Right atrium auricular region (tissue), 2 donors: ENCODE data around the gene PTPRN2. TPM values are rescaled to one million over a fixed set of nuclear protein-coding genes. Genes with fewer than 3 reads are reported as not detected.

Experiments used
- DNase-seq: peaks from one replicate; pipeline ENCODE4 v3.0.0-alpha.2; 2019; ENCODE audit warnings: low spot score
- H3K27ac ChIP-seq, 2 donors: fragments of 200-600 bp; sonication (generic); 1 replicate in 1 of 2; 2 replicates in 1 of 2; pipeline ENCODE4 v1.5.1; 2016 to 2019
- H3K27me3 ChIP-seq, 2 donors: fragments of 200-600 bp; sonication (generic); one replicate each; pipeline versions ENCODE4 v1.5.1 to v1.6.0; 2017 to 2019
- H3K36me3 ChIP-seq: fragments of 200-600 bp; sonication (generic); one replicate; pipeline ENCODE4 v1.5.1; 2016
- H3K4me1 ChIP-seq, 2 donors: fragments of 200-600 bp; sonication (generic); one replicate each; pipeline versions ENCODE4 v1.5.1 to v1.6.0; 2017 to 2019
- H3K4me3 ChIP-seq, 2 donors: fragments of 200-600 bp; sonication (generic); 1 replicate in 1 of 2; 2 replicates in 1 of 2; pipeline ENCODE4 v1.5.1; 2017 to 2019; ENCODE audit warnings: mild to moderate bottlenecking in 1 of 2, moderate library complexity in 1 of 2
- H3K9me3 ChIP-seq, 2 donors: fragments of 200-600 bp; sonication (generic); one replicate each; pipeline ENCODE4 v1.5.1; 2019
- CTCF ChIP-seq, 2 donors: fragments of 200-600 bp; sonication (generic); IDR thresholded peaks; one replicate each; pipeline ENCODE4 v1.5.1; 2019; ENCODE audit warnings: antibody characterized with exemption in 2 of 2
- total RNA-seq, 2 donors: library from RNA; depleted of rRNA; stranded (reverse); fragments of >200 nt; gene quantifications; one replicate each; pipeline ENCODE4 v1.1.0, GENCODE V29; 2016

PTPRN2 gene
- total RNA-seq, 2 donors from 2014 or later: 2.6 to 2.7 TPM

DNA sequence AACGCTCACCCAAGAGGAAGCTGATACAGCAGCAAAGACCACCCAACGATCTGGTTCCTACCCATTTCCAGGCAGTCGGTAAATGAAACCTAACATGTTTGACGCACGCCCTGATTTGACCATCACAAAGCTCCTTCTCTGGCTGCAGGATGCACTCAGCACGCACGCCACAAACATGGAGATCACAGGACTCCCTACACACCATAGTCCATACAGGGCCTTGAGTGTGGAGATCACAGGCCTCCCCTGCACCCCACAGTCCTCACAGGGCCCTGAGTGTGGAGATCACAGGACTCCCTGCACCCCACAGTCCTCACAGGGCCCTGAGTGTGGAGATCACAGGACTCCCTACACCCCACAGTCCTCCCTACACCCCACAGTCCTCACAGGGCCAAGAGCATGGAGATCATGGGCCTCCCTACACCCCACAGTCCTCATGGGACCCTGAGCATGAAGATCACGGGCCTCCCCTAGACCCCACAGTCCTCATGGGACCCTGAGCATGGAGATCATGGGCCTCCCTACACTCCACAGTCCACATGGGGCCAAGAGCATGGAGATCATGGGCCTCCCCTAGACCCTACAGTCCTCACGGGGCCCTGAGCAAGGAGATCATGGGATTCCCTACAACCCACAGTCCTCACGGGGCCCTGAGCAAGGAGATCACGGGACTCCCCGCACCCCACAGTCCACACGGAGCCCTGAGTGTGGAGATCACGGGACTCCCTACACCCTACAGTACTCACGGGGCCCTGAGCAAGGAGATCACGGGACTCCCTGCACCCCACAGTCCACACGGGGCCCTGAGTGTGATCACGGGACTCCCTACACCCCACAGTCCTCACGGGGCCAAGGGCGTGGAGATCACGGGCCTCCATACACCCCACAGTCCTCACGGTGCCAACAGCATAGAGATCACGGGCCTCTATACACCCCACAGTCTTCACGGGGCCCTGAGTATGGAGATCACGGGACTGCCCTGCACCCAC, 841.6 kb downstream of the PTPRN2 start:
- TF ChIP-seq CTCF (IDR thresholded peaks at IDR 0.05): no peak
- DNase-seq: no peak
- Histone ChIP-seq H3K27ac (no peak overlapping the region), H3K4me3 (no peak overlapping the region), H3K27me3 (no peaks in the 10 kb centered on the region), H3K36me3 (no peaks in the 10 kb centered on the region), H3K9me3 (no peaks in the 10 kb centered on the region), H3K4me1 (no peaks in the 10 kb centered on the region)

DNA sequence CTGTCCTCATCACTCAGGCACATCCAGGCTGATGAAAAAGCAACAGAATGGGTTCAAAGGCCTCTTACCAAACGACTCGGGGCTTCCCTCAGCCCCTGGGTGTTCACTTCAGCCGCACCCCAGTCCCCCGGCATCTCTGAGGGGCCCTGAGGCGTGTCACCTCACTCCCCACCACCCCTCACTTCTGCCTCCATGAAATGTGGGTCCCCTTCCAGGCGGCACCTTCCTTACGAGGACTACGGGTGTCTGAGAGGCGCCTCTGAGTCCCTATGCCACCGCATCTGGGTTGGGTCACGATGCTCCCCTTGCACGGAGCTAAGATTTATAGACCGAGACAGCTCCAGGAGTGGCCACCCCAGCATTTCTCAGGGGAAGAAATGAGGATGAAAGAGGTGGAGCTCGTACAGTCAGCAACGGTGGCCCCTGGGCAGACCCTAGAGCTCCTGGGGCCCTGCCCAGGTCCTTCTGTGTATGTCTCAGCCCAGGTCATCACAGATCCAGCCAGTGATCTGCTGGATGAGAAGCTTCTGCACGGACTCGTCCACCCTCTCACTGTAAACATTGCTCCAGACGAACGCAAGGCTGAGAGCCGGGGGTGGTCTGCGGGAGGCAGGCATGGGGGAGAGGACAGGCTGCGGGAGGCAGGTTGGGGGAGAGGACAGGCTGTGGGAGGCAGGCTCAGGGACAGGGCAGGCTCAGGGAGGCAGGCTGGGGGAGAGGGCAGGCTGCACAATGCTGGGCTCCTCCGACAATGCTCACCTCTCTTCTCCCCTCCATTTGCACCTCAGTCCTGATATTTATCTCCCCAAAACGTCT, 842.6 kb downstream of the PTPRN2 start:
- TF ChIP-seq CTCF (IDR thresholded peaks at IDR 0.05): no peak
- H3K9me3 ChIP-seq: no peaks in the 10 kb centered on the region
- no peak overlapping the region for H3K4me3 ChIP-seq
- H3K36me3 ChIP-seq: no peaks in the 10 kb centered on the region
- H3K27ac ChIP-seq: no peak overlapping the region
- no peak for DNase-seq
- H3K27me3 ChIP-seq: no peaks in the 10 kb centered on the region
- no peaks in the 10 kb centered on the region for H3K4me1 ChIP-seq

DNA sequence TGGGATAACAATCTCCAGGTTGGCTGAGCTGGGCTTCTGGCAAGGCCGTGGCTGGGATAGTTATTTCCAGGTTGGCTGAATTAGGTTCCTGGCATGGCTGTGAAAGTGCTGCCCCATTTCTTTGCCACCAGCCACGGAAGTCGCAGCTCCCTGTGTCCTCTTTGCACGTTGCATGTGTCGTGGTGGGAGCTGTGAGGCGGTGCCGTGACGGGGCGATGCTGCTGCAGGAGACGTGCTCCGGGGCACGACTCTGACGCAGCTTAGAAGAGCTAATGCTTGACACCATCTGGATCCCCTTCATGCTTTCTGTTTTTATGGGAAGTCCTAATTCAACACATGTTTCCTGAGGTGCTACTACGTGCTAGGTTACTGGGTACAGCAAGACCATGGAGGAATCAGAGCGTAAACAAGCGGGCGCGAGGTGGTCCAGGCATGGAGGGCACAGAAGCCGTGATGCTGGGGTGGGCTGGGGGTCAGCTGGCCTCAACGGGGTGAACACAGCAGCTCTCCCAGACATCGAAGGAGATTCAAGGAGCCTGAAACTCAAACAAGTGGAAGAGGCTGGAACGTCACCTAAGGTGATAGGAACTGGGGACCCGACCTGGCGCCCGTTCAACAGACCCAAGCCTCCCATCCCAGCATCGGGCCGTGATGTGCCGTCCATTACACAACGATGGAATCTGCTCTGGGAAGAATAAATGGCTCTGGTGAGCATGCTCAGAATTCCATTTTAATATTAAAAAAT, 843.7 kb downstream of the PTPRN2 start:
- Histone ChIP-seq H3K4me1 (no peaks in the 10 kb centered on the region), H3K36me3 (no peaks in the 10 kb centered on the region), H3K9me3 (no peaks in the 10 kb centered on the region), H3K27ac (no peak overlapping the region), H3K27me3 (no peaks in the 10 kb centered on the region), H3K4me3 (no peak overlapping the region)
- DNase-seq: no peak
- no peak for TF ChIP-seq CTCF (IDR thresholded peaks at IDR 0.05)

DNA sequence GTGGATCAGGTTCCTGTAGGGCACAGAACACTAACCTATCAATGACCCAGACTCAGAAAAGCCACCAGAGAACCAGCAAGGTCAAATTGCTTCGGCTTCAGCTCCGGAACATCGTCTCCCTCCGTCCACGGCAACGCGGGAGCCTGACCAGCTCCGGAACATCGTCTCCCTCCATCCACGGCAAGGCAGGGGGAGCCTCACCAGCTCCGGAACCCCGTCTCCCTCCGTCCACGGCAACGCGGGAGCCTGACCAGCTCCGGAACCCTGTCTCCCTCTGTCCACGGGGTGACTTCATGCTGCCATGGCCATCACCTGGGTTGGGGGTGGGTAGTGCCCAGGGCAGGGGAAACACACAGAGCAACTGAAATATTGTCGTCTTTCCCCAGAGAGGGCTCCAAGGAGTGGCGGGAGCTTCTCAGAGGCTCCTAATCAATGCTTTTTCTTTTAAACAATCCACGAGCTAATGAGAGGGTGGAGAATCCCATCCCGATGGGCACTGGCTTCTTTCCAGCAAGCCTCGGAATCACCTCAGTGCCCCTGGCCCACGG, 847.3 kb downstream of the PTPRN2 start:
- TF ChIP-seq CTCF (IDR thresholded peaks at IDR 0.05): no peak
- no peak for DNase-seq
- no peaks in the 10 kb centered on the region for H3K9me3 ChIP-seq
- H3K4me1 ChIP-seq: no peaks in the 10 kb centered on the region
- H3K4me3 ChIP-seq: no peak overlapping the region
- no peaks in the 10 kb centered on the region for H3K36me3 ChIP-seq
- H3K27me3 ChIP-seq: no peaks in the 10 kb centered on the region
- H3K27ac ChIP-seq: no peak overlapping the region

DNA sequence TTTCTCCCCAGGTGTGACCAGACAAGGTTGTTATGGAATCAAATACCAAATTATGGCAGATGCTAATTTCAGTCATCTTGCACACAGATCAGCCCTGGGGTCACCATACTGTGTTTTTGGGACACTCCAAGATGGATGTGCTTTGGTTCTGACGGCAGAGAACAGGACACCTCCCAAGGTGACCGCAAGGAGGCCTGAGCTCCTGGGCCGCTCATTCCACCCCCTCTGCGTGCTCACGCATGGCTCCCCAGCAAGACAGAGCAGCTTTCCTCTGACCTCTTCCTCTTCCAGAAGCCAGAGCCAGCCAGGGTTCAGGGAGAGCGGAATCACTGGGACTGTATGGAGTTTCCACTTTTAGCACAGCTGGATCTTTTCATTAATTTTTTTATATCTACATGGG, 848.0 kb downstream of the PTPRN2 start:
- Histone ChIP-seq H3K9me3 (no peaks in the 10 kb centered on the region), H3K27ac (no peak overlapping the region), H3K27me3 (no peaks in the 10 kb centered on the region), H3K4me1 (no peaks in the 10 kb centered on the region), H3K4me3 (no peak overlapping the region), H3K36me3 (no peaks in the 10 kb centered on the region)
- TF ChIP-seq CTCF (IDR thresholded peaks at IDR 0.05): no peak
- DNase-seq: no peak
